Lung (tissue), 12 donors: ENCODE data around the gene EIF5. TPM values are rescaled to one million over a fixed set of nuclear protein-coding genes. Genes with fewer than 3 reads are reported as not detected.

Source experiments
- ATAC-seq: fragments of 200-7000 bp; cut with Tn5 transposase; one replicate; pipeline ENCODE4 v1.9.1; 2020; ENCODE audit warnings: moderate number of reproducible peaks; ENCODE audit not compliant: insufficient read depth, low FRiP score
- DNase-seq, 3 donors: peaks; one replicate each; pipeline ENCODE4 v3.0.0-alpha.2; 2013 to 2017
- H3K27ac ChIP-seq, 2 donors: one replicate each; pipeline ENCODE4 v1.5.1; 2013; ENCODE audit warnings: mild to moderate bottlenecking in 2 of 2, moderate library complexity in 2 of 2, control low read depth in 1 of 2, inconsistent platforms in 1 of 2, low read depth in 1 of 2, low read length in 1 of 2
- H3K27me3 ChIP-seq, 3 donors: one replicate each; pipeline ENCODE4 v1.5.1; 2013; ENCODE audit warnings: low read length in 2 of 3; ENCODE audit not compliant: control insufficient read depth in 3 of 3, insufficient read depth in 3 of 3
- H3K36me3 ChIP-seq, 4 donors: one replicate each; pipeline ENCODE4 v1.5.1; 2013; ENCODE audit warnings: low read length in 4 of 4, mild to moderate bottlenecking in 1 of 4, moderate library complexity in 1 of 4; ENCODE audit not compliant: control insufficient read depth in 4 of 4, insufficient read depth in 4 of 4
- H3K4me1 ChIP-seq, 5 donors: one replicate each; pipeline ENCODE4 v1.5.1; 2013; ENCODE audit warnings: low read length in 5 of 5, mild to moderate bottlenecking in 2 of 5, moderate library complexity in 1 of 5; ENCODE audit not compliant: control insufficient read depth in 5 of 5, insufficient read depth in 5 of 5
- H3K4me3 ChIP-seq: one replicate; pipeline ENCODE4 v1.5.1; 2013; ENCODE audit warnings: mild to moderate bottlenecking, control low read depth, moderate library complexity
- H3K9ac ChIP-seq, 2 donors: one replicate each; pipeline ENCODE4 v1.5.1; 2013; ENCODE audit warnings: low read length in 2 of 2, control low read depth in 1 of 2; ENCODE audit not compliant: insufficient read depth in 1 of 2
- H3K9me3 ChIP-seq, 4 donors: one replicate each; pipeline ENCODE4 v1.5.1; 2013; ENCODE audit warnings: low read length in 3 of 4, mild to moderate bottlenecking in 1 of 4, moderate library complexity in 1 of 4; ENCODE audit not compliant: control insufficient read depth in 4 of 4, insufficient read depth in 3 of 4
- CTCF ChIP-seq: IDR thresholded peaks from 2 replicates; pipeline ENCODE4 v1.5.1; 2012; ENCODE audit warnings: mild to moderate bottlenecking; ENCODE audit errors: control extremely low read depth, extremely low read depth
- WGBS, 2 donors: extraction: QIAGEN DNeasy Blood & Tissue Kit; methylation state at CpG; one replicate each; pipeline ENCODE4 v1.1.7; 2013; 5-methylcytosine and 5-hydroxymethylcytosine counted together
- polyA plus RNA-seq, 2 donors: library from polyadenylated mRNA; stranded (reverse); fragments of 200-250 nt; gene quantifications; one replicate each; pipeline ENCODE4 v1.2.1, GENCODE V29; 2013
- total RNA-seq, 2 donors: library from RNA; depleted of rRNA in 1 of 2; stranded (reverse); fragments of >200 nt in 1 of 2; gene quantifications; one replicate each; pipeline ENCODE4 v1.2.1, GENCODE V29; 2014 to 2021
- donor health status: control.
- donor health status: control.
- donor health status: Bipolar disorder and iron deficiency.
- donor health status: healthy.
- donor health status: DM: yes; HTN: yes; CAD: no.

The EIF5 gene
- total and polyA plus RNA-seq, 4 donors, result 50.4 to 255 (median 161) TPM

DNA sequence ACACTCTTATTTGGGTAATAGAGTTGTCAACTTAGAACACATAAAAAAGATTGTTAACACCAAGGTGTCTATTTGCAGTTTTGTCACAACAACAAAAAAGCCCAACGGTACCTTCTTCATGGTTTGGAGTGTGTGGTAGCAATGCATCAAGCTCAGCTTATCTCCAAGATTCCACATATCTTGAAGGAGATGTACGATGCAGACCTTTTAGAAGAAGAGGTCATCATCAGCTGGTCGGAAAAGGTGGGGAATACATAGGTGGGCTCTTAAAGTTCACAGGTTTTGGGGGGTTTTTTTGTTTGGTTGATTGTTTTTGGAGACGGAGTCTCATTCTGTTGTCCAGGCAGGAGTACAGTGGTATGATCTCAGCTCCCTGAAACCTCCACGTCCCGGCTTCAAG is 5.5 kb downstream of the EIF5 start:
- 96 to 98% methylated on average over 6 of the region's 6 CpGs for WGBS, 2 donors
- ATAC-seq (no peak), DNase-seq (no peak)
- no peak overlapping the region for H3K27ac ChIP-seq
- H3K9me3 ChIP-seq, result no peaks in the 10 kb centered on the region
- no peak overlapping the region for H3K4me3 ChIP-seq
- no peak for TF ChIP-seq CTCF
- no peak overlapping the region for H3K9ac ChIP-seq
- peaks cover 0 to 11% (median 6%) of the 10 kb centered on the region in 5 donors for H3K4me1 ChIP-seq
- no peaks in the 10 kb centered on the region for H3K27me3 ChIP-seq
- peaks cover 55 to 77% (median 74%) of the 10 kb centered on the region in 4 donors for H3K36me3 ChIP-seq

GRCh38 chr14:103340480-103341212 is 6.6 kb downstream of the EIF5 start:
- Histone ChIP-seq H3K9me3 (no peaks in the 10 kb centered on the region), H3K4me3 (no peak overlapping the region), H3K36me3 (peaks cover 51 to 75% (median 70%) of the 10 kb centered on the region in 4 donors), H3K4me1 (peaks cover 0 to 6% (median 4%) of the 10 kb centered on the region in 5 donors), H3K27me3 (no peaks in the 10 kb centered on the region), H3K9ac (no peak overlapping the region), H3K27ac (no peak overlapping the region)
- 87 to 89% methylated on average over 6 of the region's 6 CpGs for WGBS, 2 donors
- no peak for DNase-seq
- ATAC-seq, result no peak
- TF ChIP-seq CTCF, result no peak

DNA sequence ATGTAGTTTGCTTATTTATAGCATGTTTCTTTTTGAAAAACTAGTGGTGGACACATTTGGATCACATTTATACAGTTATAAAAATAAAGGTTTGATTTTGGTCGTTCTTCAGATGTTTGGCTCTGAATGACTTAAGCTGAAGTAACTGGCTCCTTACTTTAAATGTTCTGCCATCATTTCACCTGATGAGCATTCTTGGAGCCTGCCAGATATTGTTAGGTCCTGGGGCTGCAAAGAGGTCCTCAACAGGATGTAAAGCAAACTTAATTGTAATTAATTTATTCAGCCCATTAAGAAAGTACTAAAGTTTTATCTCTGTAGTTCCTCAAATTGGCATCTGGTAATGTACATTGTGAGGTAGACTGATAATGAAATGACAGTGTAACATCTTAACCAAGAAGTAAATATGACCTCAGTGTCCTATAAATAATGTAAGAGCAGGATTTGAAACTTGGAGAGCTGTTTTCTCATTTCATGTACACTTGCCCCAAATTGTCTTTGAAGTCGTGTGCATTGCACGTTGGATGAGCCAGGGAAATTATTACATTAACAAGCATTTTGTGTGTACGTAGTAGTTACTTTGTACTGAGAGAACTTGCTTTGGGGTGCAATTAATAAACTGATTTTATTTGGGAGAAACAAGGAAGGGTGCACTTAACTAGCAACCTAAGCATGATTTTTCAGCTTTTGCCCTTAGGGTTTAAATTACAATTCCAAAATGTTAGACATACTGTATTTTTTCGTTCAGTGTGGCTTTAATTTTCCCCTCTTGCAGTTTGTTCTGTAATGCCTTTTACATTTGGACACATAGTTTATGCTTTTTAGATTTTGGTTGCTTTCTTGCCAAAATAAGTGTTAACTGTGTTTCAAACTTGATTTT is 7.5 kb downstream of the EIF5 start:
- no peak for ATAC-seq
- DNase-seq, result no peak
- H3K27ac ChIP-seq, result no peak overlapping the region
- peaks cover 0 to 2% (median 0%) of the 10 kb centered on the region in 5 donors for H3K4me1 ChIP-seq
- no peaks in the 10 kb centered on the region for H3K9me3 ChIP-seq
- no peak overlapping the region for H3K9ac ChIP-seq
- H3K27me3 ChIP-seq, result no peaks in the 10 kb centered on the region
- no peak for TF ChIP-seq CTCF
- WGBS, 2 donors, result 82 to 87% methylated on average over 5 of the region's 5 CpGs
- peaks cover 45 to 68% (median 63%) of the 10 kb centered on the region in 4 donors for H3K36me3 ChIP-seq
- no peak overlapping the region for H3K4me3 ChIP-seq
